ENCODE results near the gene SLC16A14. TPM values are rescaled to one million over a fixed set of nuclear protein-coding genes. Genes with fewer than 3 reads are reported as not detected.

The SLC16A14 gene
- polyA plus RNA-seq, 1 of the 3 experiments (the other 2 are of a cell fraction) = 0.90 TPM

- ChIA-PET POLR2A (no interaction called here), CTCF (interaction anchor here (0.6 to 3.1 kb wide), 30 partner anchors 9 to 790 kb away, joined by 3 to 36 read pairs (median 4); partner anchors contain the start of gene SLC16A14)
- no peak for DNase-seq
- H3K4me3 ChIP-seq (ENCODE audit: low read depth in 2 of 2, low read length in 1 of 2) = no peak overlapping the region
- H3K9ac ChIP-seq = no peak overlapping the region
- no peaks in the 10 kb centered on the region for H4K20me1 ChIP-seq (ENCODE audit: insufficient read depth)
- no peaks in the 10 kb centered on the region for H3K9me3 ChIP-seq
- H3K4me2 ChIP-seq = no peak overlapping the region
- no peaks in the 10 kb centered on the region for H3K79me2 ChIP-seq (ENCODE audit: insufficient read depth)
- H3K27ac ChIP-seq (ENCODE audit: low read depth in 2 of 2, low read length in 1 of 2) = no peak overlapping the region
- no peaks in the 10 kb centered on the region for H3K36me3 ChIP-seq (replicated peaks in 1 of 2; ENCODE audit: control insufficient read depth in 1 of 2, insufficient read depth in 2 of 2, low read length in 1 of 2)
- TF ChIP-seq FOSL2 (IDR thresholded peaks at IDR 0.05; ENCODE audit: borderline replicate concordance, low read depth) (no peak), RFX5 (IDR thresholded peaks at IDR 0.05; ENCODE audit: low read length) (no peak), NFIC (IDR thresholded peaks at IDR 0.05; ENCODE audit: borderline replicate concordance) (no peak), GATA2 (CRISPR knock-in tag; IDR thresholded peaks at IDR 0.05) (no peak), REST (IDR thresholded peaks at IDR 0.05; ENCODE audit: low read depth, low read length) (no peak), TEAD4 (IDR thresholded peaks at IDR 0.05; ENCODE audit: borderline replicate concordance, insufficient read depth) (no peak), TAF1 (IDR thresholded peaks at IDR 0.05; ENCODE audit: borderline replicate concordance, low read depth, low read length) (no peak), RAD21 (IDR thresholded peaks at IDR 0.05; ENCODE audit: low read length) (no peak), EP300 (IDR thresholded peaks at IDR 0.05; ENCODE audit: borderline replicate concordance in 1 of 2, low read depth in 1 of 2, low read length in 1 of 2) (no peak)
- TF ChIP-seq, protein P1, sequence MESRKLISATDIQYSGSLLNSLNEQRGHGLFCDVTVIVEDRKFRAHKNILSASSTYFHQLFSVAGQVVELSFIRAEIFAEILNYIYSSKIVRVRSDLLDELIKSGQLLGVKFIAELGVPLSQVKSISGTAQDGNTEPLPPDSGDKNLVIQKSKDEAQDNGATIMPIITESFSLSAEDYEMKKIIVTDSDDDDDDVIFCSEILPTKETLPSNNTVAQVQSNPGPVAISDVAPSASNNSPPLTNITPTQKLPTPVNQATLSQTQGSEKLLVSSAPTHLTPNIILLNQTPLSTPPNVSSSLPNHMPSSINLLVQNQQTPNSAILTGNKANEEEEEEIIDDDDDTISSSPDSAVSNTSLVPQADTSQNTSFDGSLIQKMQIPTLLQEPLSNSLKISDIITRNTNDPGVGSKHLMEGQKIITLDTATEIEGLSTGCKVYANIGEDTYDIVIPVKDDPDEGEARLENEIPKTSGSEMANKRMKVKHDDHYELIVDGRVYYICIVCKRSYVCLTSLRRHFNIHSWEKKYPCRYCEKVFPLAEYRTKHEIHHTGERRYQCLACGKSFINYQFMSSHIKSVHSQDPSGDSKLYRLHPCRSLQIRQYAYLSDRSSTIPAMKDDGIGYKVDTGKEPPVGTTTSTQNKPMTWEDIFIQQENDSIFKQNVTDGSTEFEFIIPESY (IDR thresholded peaks at IDR 0.05; ENCODE audit: borderline replicate concordance, low read depth) = no peak
- 100% methylated on average over 1 of the region's 1 CpG for WGBS (ENCODE audit: low lambda C conversion rate)
- no peaks in the 10 kb centered on the region for H3K4me1 ChIP-seq (ENCODE audit: control insufficient read depth in 1 of 2, insufficient read depth in 2 of 2, low read depth in 1 of 2, low read length in 1 of 2)
- H3K9me2 ChIP-seq = no peaks in the 10 kb centered on the region
- no peaks in the 10 kb centered on the region for H3F3A ChIP-seq (replicated peaks; ENCODE audit: insufficient read depth)
- H2AFZ ChIP-seq (ENCODE audit: low read depth) = no peak overlapping the region
- H3K27me3 ChIP-seq (ENCODE audit: insufficient read depth) = no peaks in the 10 kb centered on the region
Measured at GRCh38 chr2:230008708-230009066, 60.0 kb downstream of the SLC16A14 start.

All from SK-N-SH (cell line).